ENCODE data around the gene LCN1. TPM values are rescaled to one million over a fixed set of nuclear protein-coding genes. Genes with fewer than 3 reads are reported as not detected.

The LCN1 gene
- total RNA-seq, 2 experiments from 2014 or later, result not detected

DNA sequence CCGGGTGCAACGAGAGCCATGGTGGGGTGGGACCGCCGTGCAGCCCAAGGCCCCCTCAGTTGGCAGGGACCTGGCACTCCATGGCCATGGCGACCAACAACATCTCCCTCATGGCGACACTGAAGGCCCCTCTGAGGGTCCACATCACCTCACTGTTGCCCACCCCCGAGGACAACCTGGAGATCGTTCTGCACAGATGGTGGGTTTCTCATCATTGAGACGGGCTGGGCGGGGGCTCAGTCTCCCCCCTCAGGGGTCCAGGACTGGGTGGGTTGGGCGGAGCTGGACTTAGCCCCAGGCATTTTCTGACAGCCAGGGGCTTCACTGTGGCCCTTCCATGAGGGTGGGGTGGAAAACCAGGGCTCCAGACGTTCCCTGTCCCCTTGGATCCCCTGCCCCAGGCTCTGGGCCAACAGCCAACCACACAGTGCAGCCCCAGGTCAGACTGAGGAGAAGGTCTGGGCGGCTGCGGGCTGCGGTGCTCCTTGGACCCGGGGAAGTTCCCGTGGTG, 41.0 kb downstream of the LCN1 start:
- POLR2A ChIA-PET, result no interaction called here
- no peak overlapping the region for H3K27ac ChIP-seq (ENCODE audit: low read depth, low read length, poor library complexity, severe bottlenecking)
- no peaks in the 10 kb centered on the region for H3K36me3 ChIP-seq (ENCODE audit: insufficient read depth, low read length)
- intact Hi-C loops (cut with micrococcal nuclease; ENCODE audit: unreplicated experiment), result no loop called here
- no peak overlapping the region for H2AFZ ChIP-seq (ENCODE audit: low read length)
- no peak overlapping the region for H3K4me2 ChIP-seq (ENCODE audit: low read length)
- H4K20me1 ChIP-seq (ENCODE audit: insufficient read depth, low read length), result no peaks in the 10 kb centered on the region
- no peak for DNase-seq (ENCODE audit: low spot score)
- TF ChIP-seq EZH2phosphoT487 (IDR thresholded peaks at IDR 0.05; ENCODE audit: borderline replicate concordance, low read depth, low read length), result no peak
- no peak for TF ChIP-seq CTCF (conservative IDR thresholded peaks at IDR 0.05; ENCODE audit: low read length)
- H3K4me1 ChIP-seq (ENCODE audit: insufficient read depth, low read length, poor library complexity, severe bottlenecking), result no peaks in the 10 kb centered on the region
- CTCF ChIA-PET (ENCODE audit: unreplicated experiment), result no interaction called here
- no TSS peak for BruUV-seq (replicated peaks)
- H3K9me3 ChIP-seq (ENCODE audit: low read length), result no peaks in the 10 kb centered on the region
- no peaks in the 10 kb centered on the region for H3K9me2 ChIP-seq (ENCODE audit: insufficient read depth, low read length)
- no peak overlapping the region for H3K4me3 ChIP-seq (ENCODE audit: low read depth, low read length, poor library complexity, severe bottlenecking)
- H3K79me2 ChIP-seq (ENCODE audit: insufficient read depth, low read depth, low read length), result no peaks in the 10 kb centered on the region

DNA sequence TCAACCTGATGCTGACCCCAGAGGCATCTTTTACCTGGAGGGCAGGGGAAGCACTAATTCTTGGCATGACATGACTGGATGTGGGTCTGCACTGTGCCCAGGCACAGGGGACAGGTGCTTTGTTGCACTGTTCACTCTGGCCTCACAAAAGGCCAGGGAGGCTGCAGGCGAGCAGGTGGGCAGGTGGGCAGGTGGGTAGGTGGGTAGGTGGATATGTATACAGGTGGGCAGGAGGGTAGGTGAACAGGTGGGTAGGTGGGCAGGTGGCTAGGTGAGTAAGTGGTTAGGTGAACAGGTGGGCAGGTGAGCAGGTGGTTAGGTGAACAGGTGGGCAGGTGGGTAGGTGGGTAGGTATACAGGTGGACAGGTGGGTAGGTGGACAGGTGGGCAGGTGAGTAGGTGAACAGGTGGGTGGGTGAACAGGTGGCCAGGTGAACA, 41.8 kb downstream of the LCN1 start:
- H3K4me3 ChIP-seq (ENCODE audit: low read depth, low read length, poor library complexity, severe bottlenecking), result no peak overlapping the region
- ChIA-PET POLR2A (no interaction called here), CTCF (ENCODE audit: unreplicated experiment) (no interaction called here)
- no peaks in the 10 kb centered on the region for H4K20me1 ChIP-seq (ENCODE audit: insufficient read depth, low read length)
- DNase-seq (ENCODE audit: low spot score), result no peak
- H3K9me3 ChIP-seq (ENCODE audit: low read length), result no peaks in the 10 kb centered on the region
- H3K9me2 ChIP-seq (ENCODE audit: insufficient read depth, low read length), result no peaks in the 10 kb centered on the region
- H3K4me1 ChIP-seq (ENCODE audit: insufficient read depth, low read length, poor library complexity, severe bottlenecking), result no peaks in the 10 kb centered on the region
- no peak for TF ChIP-seq CTCF (conservative IDR thresholded peaks at IDR 0.05; ENCODE audit: low read length)
- no peak overlapping the region for H2AFZ ChIP-seq (ENCODE audit: low read length)
- BruUV-seq (replicated peaks), result no TSS peak
- H3K36me3 ChIP-seq (ENCODE audit: insufficient read depth, low read length), result no peaks in the 10 kb centered on the region
- no peaks in the 10 kb centered on the region for H3K79me2 ChIP-seq (ENCODE audit: insufficient read depth, low read depth, low read length)
- no peak overlapping the region for H3K4me2 ChIP-seq (ENCODE audit: low read length)
- H3K27ac ChIP-seq (ENCODE audit: low read depth, low read length, poor library complexity, severe bottlenecking), result no peak overlapping the region
- intact Hi-C loops (cut with micrococcal nuclease; ENCODE audit: unreplicated experiment), result no loop called here

DNA sequence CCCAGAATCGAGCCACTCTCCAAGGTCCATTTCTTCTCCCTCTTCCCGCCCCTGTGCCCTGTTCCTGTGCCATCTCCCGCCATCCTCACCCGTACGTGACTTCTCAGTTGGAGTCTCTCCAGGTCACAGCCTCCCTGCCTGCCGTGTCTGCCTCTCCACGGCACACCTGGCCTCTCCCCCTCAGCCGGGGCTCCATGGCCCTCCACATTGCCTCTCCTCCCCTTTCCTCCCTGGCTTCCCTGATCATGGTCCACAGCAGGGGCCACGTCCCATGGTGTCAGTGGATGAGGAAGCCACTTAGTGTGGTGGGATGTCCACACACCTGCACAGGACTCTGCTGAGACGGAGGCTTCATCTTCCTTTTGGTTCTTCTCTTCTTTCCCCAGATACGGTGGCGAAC, 42.6 kb downstream of the LCN1 start:
- TF ChIP-seq EZH2phosphoT487 (IDR thresholded peaks at IDR 0.05; ENCODE audit: borderline replicate concordance, low read depth, low read length) (no peak), CTCF (conservative IDR thresholded peaks at IDR 0.05; ENCODE audit: low read length) (no peak)
- ChIA-PET POLR2A (no interaction called here), CTCF (ENCODE audit: unreplicated experiment) (no interaction called here)
- H3K27ac ChIP-seq (ENCODE audit: low read depth, low read length, poor library complexity, severe bottlenecking), result no peak overlapping the region
- no peak overlapping the region for H3K4me2 ChIP-seq (ENCODE audit: low read length)
- no peak overlapping the region for H3K4me3 ChIP-seq (ENCODE audit: low read depth, low read length, poor library complexity, severe bottlenecking)
- no peaks in the 10 kb centered on the region for H3K4me1 ChIP-seq (ENCODE audit: insufficient read depth, low read length, poor library complexity, severe bottlenecking)
- no peaks in the 10 kb centered on the region for H4K20me1 ChIP-seq (ENCODE audit: insufficient read depth, low read length)
- intact Hi-C loops (cut with micrococcal nuclease; ENCODE audit: unreplicated experiment), result no loop called here
- H3K9me3 ChIP-seq (ENCODE audit: low read length), result no peaks in the 10 kb centered on the region
- H3K9me2 ChIP-seq (ENCODE audit: insufficient read depth, low read length), result no peaks in the 10 kb centered on the region
- H3K36me3 ChIP-seq (ENCODE audit: insufficient read depth, low read length), result no peaks in the 10 kb centered on the region
- H3K79me2 ChIP-seq (ENCODE audit: insufficient read depth, low read depth, low read length), result no peaks in the 10 kb centered on the region
- no TSS peak for BruUV-seq (replicated peaks)
- no peak overlapping the region for H2AFZ ChIP-seq (ENCODE audit: low read length)
- no peak for DNase-seq (ENCODE audit: low spot score)
